GM12878 (cell line): ENCODE data around the gene KIF26A.

ENCODE experiments used
- POLR2A ChIP-seq: IDR thresholded peaks from 2 replicates; pipeline ENCODE4 v1.6.1; 2011; ENCODE audit warnings: low read depth, mild to moderate bottlenecking, low read length
- SMC3 ChIP-seq: IDR thresholded peaks from 2 replicates; pipeline ENCODE4 v1.6.1; 2011; ENCODE audit warnings: low read length, improper control_type of control experiment, borderline replicate concordance

- TF ChIP-seq SMC3: no peak
- TF ChIP-seq POLR2A: no peak
Measured at GRCh38 chr14:104228716-104229533, 90.5 kb downstream of the KIF26A start.
